Mucosa of gallbladder (tissue), 1 donor: ENCODE measurements around the gene ATG16L2. TPM values are rescaled to one million over a fixed set of nuclear protein-coding genes. Genes with fewer than 3 reads are reported as not detected.
A peak's percentile ranks its signal among the peaks of the same experiment; 100 is the strongest.
"Not testable (repeated sequence)": the region's sequence is repeated elsewhere in the genome, so short reads cannot be mapped to it uniquely, and the experiment has no call there.

Experiments
- DNase-seq: peaks from one replicate; pipeline ENCODE4 v3.0.0-alpha.2; 2020; ENCODE audit warnings: low spot score
- total RNA-seq: library from RNA; stranded (reverse); gene quantifications from one replicate; pipeline ENCODE4 v1.2.1, GENCODE V29; 2021
- donor health status: DM: no; HTN: no; CAD: no.

ATG16L2 gene
- total RNA-seq, 1 donor from 2014 or later = 62.2 TPM

- DNase-seq = no peak
Observed at GRCh38 chr11:72824811-72825505, 10.7 kb downstream of the ATG16L2 start.

DNA sequence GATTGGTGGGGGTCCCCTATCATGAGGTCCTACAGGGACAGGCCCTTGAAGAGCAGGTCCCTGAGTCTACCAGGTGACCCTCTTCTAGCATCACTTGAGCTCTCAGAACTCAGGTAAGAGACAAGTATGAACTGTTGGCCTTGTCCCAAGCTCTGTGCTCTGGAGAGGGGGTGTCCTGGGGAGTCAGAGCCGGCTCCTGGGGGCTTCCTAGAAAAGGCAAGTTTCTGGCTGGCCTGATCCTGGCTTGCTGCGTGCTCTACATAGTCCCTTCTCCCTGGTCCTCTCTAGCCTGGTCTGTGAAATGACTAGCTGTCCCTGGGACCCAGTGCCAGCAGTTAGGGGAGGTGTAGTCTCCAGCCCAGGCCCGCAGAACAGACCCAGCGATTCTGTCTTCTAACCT, 11.4 kb downstream of the ATG16L2 start:
- no peak for DNase-seq

DNA sequence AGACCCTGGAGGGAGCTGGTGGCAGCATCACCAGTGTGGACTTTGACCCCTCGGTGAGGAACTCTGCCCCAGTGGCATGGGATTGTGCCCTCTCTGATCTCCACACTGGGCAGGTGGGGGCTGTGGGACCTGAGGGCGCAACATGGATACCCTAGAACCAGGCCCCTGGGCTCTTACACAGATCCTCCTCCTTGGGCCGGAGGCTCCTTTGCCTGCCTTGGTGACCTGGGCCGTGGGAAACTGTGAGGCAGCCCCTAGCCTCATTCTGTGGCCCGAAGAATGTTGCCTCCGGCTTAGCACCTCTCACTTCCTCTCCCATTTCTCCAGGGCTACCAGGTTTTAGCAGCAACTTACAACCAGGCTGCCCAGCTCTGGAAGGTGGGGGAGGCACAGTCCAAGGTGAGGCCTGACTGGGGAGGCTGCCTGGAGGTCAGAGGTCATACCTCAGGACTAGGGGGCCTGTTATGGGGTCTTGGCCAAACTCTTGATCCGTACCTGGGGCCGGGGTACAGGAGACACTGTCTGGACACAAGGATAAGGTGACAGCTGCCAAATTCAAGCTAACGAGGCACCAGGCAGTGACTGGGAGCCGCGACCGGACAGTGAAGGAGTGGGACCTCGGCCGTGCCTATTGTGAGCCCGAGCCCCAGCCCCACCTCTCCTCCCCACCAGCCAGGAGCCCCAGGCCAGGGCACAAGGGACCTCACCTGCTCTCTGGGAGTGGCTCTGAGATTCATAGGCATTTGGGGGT, 12.2 kb downstream of the ATG16L2 start:
- no peak for DNase-seq

DNA sequence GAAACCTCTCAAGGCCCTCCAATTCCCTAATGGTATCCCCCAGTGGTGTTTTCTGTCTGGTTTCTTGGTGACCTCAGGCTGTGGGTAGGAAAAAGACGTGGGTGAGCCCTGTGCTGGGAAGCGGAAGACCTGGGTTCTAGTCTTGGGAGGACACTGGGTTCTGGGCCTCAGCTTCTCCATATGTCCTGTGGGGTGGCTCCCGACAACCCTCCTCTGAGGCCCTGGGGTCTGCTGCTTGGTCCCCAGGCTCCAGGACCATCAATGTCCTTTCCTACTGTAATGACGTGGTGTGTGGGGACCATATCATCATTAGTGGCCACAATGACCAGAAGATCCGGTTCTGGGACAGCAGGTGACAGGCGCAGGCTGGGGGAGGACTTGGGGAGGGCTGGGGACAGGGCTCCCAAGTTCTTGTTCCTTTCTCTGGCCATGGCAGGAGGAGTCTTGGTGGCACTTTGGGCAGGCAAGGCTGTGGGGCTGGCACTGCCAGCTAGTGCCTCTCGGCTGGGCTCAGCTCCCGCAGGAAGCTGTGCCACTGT, 12.8 kb downstream of the ATG16L2 start:
- DNase-seq = no peak

DNA sequence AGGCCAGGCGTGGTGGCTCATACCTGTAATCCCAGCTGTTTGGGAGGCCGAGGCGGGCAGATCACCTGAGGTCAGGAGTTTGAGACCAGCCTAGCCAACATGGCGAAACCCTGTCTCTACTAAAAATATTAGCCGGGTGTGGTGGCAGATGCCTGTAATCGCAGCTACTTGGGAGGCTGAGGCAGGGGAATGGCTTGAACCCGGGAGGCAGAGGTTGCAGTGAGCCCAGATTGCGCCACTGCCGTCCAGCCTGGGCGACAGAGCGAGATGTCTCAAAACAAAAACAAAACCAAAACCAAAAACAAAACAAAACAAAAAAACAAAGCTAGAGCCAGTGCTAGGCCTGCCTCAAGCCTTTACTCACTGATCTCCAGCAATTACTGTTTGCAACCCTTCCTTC, 13.4 kb downstream of the ATG16L2 start:
- not testable (repeated sequence) for DNase-seq

DNA sequence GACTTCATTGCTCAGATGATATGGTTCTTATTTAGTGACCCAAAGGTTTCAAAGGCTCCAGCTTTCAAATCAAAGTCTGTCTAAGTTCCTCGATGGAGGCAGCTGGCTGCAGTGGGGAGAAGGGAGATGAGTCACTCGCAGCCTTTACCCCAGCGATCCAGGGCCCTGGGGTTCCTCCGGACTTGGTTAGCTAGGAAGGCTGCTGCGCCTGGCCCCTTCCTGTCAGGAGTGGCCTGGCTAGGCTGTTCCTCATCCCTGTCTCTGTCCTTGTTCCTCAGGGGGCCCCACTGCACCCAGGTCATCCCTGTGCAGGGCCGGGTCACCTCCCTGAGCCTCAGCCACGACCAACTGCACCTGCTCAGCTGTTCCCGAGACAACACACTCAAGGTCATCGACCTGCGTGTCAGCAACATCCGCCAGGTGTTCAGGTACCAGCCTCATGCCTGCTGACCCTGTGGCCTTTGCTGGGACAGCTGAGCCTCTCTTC, 13.9 kb downstream of the ATG16L2 start:
- no peak for DNase-seq

DNA sequence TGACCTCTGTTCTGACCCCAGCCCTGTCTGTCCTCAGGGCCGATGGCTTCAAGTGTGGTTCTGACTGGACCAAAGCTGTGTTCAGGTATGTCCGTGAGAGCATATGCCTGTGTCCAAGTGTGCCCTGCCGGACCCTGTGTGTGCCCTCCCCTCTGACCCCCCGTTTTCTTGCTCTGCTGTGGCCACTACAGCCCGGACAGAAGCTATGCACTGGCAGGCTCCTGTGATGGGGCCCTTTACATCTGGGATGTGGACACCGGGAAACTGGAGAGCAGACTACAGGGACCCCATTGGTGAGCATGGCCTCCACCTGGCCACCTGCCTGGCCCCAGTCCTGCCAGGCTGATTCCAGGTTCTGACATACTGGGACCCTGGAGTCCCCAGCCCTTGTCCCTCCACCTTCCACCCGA, 14.5 kb downstream of the ATG16L2 start:
- no peak for DNase-seq

GRCh38 chr11:72829178-72829577, 15.0 kb downstream of the ATG16L2 start:
- DNase-seq = no peak

GRCh38 chr11:72829884-72830533, 15.8 kb downstream of the ATG16L2 start:
- DNase-seq = no peak

DNA sequence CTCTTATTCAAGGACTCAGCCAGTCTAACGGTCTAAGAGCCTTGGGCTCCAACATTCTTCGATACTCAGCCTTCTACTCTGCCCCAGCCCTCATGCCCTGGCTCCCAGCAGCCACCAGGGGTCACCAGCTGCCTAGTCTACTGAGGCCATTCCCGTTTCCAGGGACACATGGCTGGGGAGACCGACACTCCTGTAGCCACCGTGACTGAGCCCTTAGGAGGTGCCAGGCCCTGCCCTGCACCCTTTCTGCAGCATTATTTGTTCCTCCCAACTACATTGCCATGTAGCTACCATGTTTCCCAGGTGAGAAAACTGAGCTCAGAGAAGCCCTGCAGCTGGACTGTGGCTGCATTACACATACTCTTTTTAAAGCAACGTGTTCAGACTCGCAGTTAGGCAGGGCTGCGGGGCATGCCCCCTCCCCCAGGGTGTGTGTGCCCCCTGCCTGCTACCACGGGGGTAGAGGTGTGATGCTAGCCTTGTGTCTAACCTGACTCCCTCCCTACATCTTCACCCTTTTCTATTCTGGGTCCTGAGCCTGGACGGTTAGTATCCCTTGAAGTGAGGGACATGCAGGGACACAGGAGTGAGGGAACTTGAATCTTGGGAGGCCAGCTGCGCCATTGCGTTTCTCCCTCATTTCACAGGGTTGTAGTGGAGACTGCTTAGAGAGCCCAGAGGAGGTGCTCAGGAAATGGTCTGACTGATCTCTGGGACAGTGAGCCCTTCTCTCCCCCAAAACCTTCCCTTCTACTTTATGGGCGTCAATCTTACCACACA, 17.5 kb downstream of the ATG16L2 start:
- peak; percentile 83 for DNase-seq

DNA sequence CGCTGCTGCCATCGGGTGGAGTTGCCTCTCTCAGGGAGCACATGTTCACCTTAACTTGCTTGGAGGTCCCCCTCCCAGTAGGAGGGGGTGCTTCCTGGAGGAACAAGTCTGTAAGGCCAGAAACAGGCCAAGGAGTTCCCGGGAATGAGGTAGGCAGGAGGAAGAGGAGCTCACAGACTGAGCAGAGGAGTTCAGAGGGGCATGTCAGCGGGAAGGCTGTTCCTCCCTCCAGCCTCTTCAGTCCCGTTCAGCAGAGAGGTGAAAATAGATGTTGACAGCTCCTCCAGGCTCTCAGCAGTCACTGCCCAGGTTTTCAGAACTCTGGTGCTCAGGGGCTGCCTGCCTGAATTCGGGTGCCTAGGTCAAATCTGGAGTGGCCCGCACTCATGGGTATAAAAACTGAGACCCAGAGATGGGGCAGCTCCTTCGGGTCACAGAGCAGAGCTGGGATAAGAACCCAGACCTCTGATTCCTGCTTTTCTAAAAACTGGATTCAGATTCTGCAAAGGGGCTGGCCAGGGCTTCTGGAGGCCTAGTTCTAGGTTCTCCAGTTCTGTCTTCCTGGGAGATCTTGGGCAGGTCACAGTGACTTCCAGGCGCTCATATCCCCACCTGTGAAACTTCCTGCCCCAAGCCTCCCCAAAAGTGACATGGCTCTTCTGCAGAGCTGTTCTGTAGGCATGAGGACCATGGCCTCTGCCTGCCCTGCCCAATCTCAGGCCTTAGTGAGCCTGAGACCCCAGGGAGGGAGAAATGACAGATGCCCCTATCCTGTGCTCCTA, 18.3 kb downstream of the ATG16L2 start:
- DNase-seq = no peak

GRCh38 chr11:72833083-72833733, 19.0 kb downstream of the ATG16L2 start:
- no peak for DNase-seq

GRCh38 chr11:72833811-72834493, 19.7 kb downstream of the ATG16L2 start:
- no peak for DNase-seq

DNA sequence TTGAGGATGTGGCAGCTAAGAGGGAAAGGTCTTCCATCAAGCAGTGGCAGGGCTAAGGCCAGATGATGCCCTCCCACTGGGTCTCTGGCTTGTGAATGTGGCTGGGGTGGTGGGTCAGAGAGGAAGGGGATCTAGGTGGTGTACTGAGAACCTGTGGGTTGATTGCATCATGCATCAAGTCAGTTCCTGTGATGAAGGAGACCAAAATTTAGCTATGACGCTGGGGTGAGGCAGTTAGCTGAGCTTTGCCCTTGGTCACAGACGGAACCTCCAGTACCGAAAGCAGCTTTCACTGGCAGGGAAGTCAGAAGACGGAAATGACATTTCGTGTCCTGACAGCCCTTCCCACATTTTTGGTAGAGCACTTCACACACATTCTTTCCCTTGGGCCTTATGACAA, 20.7 kb downstream of the ATG16L2 start:
- DNase-seq = no peak

- DNase-seq = no peak
Observed at GRCh38 chr11:72836111-72836510, 21.9 kb downstream of the ATG16L2 start.

DNA sequence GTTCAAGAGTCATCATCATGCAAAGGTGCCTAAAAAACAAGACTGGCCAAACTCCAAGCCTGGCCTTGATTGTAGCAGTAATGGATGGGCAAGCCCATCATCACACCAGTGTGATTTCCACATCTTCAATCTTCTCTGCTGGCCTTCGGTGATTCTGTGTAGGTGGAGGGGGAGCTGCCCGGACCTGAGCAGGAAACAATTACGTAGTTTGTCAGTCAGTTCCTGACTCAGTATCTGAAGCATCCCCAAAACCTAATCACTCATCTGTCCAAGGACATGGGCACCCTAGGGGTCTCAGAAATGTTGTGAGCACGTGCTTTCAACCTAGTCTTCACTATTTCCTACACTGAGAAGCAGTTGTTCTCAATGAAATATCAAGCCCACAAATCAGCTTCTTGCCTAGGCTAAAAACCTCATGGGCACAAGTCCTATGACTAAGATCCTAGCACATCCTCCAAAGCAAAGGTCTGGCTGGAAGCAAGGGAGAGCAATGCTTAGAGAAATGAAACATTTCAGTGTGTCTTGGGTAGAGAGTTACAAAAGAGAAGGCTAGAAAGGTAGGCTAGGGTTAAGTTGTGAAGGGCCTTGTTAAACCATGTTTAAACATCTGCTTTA, 24.6 kb downstream of the ATG16L2 start:
- no peak for DNase-seq

GRCh38 chr11:72840780-72841179, 26.6 kb downstream of the ATG16L2 start:
- DNase-seq = no peak

- DNase-seq = no peak
Observed at GRCh38 chr11:72841397-72841796, 27.2 kb downstream of the ATG16L2 start.

- DNase-seq = no peak
Observed at GRCh38 chr11:72842126-72842525, 27.9 kb downstream of the ATG16L2 start.
